HCT116 (cell line): Measurements from ENCODE around the gene B4GALT3.

ENCODE experiments used
- ATF3 ChIP-seq: IDR thresholded peaks from 2 replicates; pipeline ENCODE4 v1.6.1; 2012
- CEBPB ChIP-seq: IDR thresholded peaks from 2 replicates; pipeline ENCODE4 v1.6.1; 2012; ENCODE audit warnings: low read depth
- CTCF ChIP-seq, 3 experiments: fragments of 200-600 bp in 1 of 3; sonication (generic) in 1 of 3; IDR thresholded peaks in 2 of 3; conservative IDR thresholded peaks in 1 of 3; 2 replicates each; pipeline ENCODE4 v1.5.1; 2012 to 2017; ENCODE audit warnings: low read depth in 2 of 3, low read length in 2 of 3, antibody characterized with exemption in 1 of 3, borderline replicate concordance in 1 of 3, control low read depth in 1 of 3, mild to moderate bottlenecking in 1 of 3, mixed read lengths in 1 of 3, mixed run types in 1 of 3, moderate library complexity in 1 of 3; ENCODE audit not compliant: insufficient read depth in 1 of 3
- EZH2 ChIP-seq: fragments of 200-600 bp; sonication (generic); IDR thresholded peaks from 2 replicates; pipeline ENCODE4 v1.6.1; 2017; ENCODE audit warnings: antibody characterized with exemption, mixed run types
- EZH2phosphoT487 ChIP-seq: fragments of 200-600 bp; IDR thresholded peaks from 2 replicates; pipeline ENCODE4 v1.6.1; 2018; ENCODE audit warnings: antibody characterized with exemption, borderline replicate concordance
- JUND ChIP-seq: IDR thresholded peaks from 2 replicates; pipeline ENCODE4 v1.6.1; 2012
- POLR2A ChIP-seq: IDR thresholded peaks from 2 replicates; pipeline ENCODE4 v1.7.0; 2011; ENCODE audit warnings: borderline replicate concordance; ENCODE audit not compliant: insufficient read depth, insufficient read length; ENCODE audit errors: extremely low read depth
- POLR2AphosphoS5 ChIP-seq: IDR thresholded peaks from 2 replicates; pipeline ENCODE4 v1.6.1; 2011; ENCODE audit warnings: mild to moderate bottlenecking, low read depth, low read length, moderate library complexity
- RAD21 ChIP-seq: IDR thresholded peaks from 2 replicates; pipeline ENCODE4 v1.6.1; 2012; ENCODE audit warnings: low read depth, mild to moderate bottlenecking
- SIN3A ChIP-seq: IDR thresholded peaks from 2 replicates; pipeline ENCODE4 v1.6.1; 2012; ENCODE audit warnings: low read depth
- SP1 ChIP-seq: IDR thresholded peaks from 2 replicates; pipeline ENCODE4 v1.6.1; 2012; ENCODE audit warnings: low read depth
- SRF ChIP-seq: IDR thresholded peaks from 2 replicates; pipeline ENCODE4 v1.6.1; 2012; ENCODE audit warnings: low read depth
- YY1 ChIP-seq: IDR thresholded peaks from 2 replicates; pipeline ENCODE4 v1.6.1; 2011; ENCODE audit warnings: low read length, low read depth, moderate library complexity, mild to moderate bottlenecking; ENCODE audit not compliant: insufficient replicate concordance; ENCODE audit errors: extremely low read depth
- ZNF274 ChIP-seq: fragments of 200-500 bp; sonication (Bioruptor generic); IDR thresholded peaks from 2 replicates; pipeline ENCODE4 v1.6.1; 2014; ENCODE audit warnings: mild to moderate bottlenecking, low read depth, low read length, inconsistent platforms

- TF ChIP-seq EZH2, result no peak
- no peak for TF ChIP-seq EZH2phosphoT487
- no peak for TF ChIP-seq CEBPB
- no peak for TF ChIP-seq POLR2AphosphoS5
- TF ChIP-seq CTCF (IDR thresholded peaks at IDR 0.05 in 2 of 3, conservative IDR thresholded peaks at IDR 0.05 in 1 of 3; ENCODE audit: borderline replicate concordance in 1 of 3, insufficient read depth in 1 of 3, low read depth in 2 of 3, low read length in 2 of 3), result no peak
- no peak for TF ChIP-seq POLR2A
- TF ChIP-seq ZNF274, result no peak
- no peak for TF ChIP-seq SIN3A
- no peak for TF ChIP-seq JUND
- no peak for TF ChIP-seq RAD21
- no peak for TF ChIP-seq SP1
- no peak for TF ChIP-seq ATF3
- no peak for TF ChIP-seq YY1
- TF ChIP-seq SRF, result no peak
Measured at GRCh38 chr1:161175771-161176453, 1.4 kb downstream of the B4GALT3 start.
